Mucosa of stomach (tissue), 1 donor: ENCODE data around the gene ITGB5.
"Not testable (repeated sequence)": the region's sequence is repeated elsewhere in the genome, so short reads cannot be mapped to it uniquely, and the experiment has no call there.

Source experiments
- H3K27me3 ChIP-seq: one replicate; pipeline ENCODE4 v1.7.0; 2013; ENCODE audit warnings: mild to moderate bottlenecking, low read length; ENCODE audit not compliant: control insufficient read depth, insufficient read depth
- H3K36me3 ChIP-seq: one replicate; pipeline ENCODE4 v1.7.0; 2013; ENCODE audit warnings: low read length; ENCODE audit not compliant: control insufficient read depth, insufficient read depth
- H3K4me1 ChIP-seq: one replicate; pipeline ENCODE4 v1.7.0; 2013; ENCODE audit warnings: mild to moderate bottlenecking, low read length; ENCODE audit not compliant: control insufficient read depth, insufficient read depth
- H3K4me3 ChIP-seq: one replicate; pipeline ENCODE4 v1.7.0; 2013; ENCODE audit warnings: low read length
- H3K9ac ChIP-seq: one replicate; pipeline ENCODE4 v1.7.0; 2013; ENCODE audit warnings: mild to moderate bottlenecking, low read length, moderate library complexity
- H3K9me3 ChIP-seq: one replicate; pipeline ENCODE4 v1.7.0; 2013; ENCODE audit warnings: mild to moderate bottlenecking, low read length, moderate library complexity; ENCODE audit not compliant: control insufficient read depth
- donor health status: Pancreatic carcinoma.

ITGB5 gene

DNA sequence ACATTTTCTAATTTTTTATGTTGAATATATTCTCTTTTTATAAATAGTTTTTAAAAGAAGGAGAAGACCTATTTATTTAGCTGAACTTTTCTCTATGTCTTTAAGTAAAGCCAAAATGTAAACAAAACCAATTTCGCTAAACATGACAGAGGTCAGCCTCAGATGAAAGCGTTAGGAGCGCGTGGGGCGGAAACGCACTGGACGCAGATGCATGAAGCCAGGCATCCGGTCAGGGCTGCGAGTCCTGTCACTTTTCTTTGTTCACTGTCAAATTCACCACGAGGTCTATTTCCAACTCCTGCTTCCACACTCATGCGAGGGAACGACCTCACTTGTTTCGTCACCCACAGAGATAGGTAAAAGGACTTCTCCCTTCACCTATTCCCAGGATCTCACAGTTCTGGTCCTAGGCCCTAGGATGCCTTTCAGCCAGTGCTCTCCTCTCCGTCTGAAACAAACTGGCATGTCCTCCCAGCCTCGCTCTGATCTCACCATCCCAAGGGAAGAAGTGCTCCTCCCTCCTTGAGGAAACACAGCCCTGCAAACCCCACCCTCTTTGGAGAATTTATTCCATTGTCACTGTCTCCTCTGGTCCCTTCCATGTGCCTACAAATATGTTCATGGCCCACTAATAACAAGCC is 57.9 kb downstream of the ITGB5 start:
- Histone ChIP-seq H3K4me3 (no peak overlapping the region), H3K9ac (no peak overlapping the region), H3K9me3 (no peaks in the 10 kb centered on the region), H3K4me1 (peaks cover 34% of the 10 kb centered on the region), H3K27me3 (no peaks in the 10 kb centered on the region), H3K36me3 (no peaks in the 10 kb centered on the region)

DNA sequence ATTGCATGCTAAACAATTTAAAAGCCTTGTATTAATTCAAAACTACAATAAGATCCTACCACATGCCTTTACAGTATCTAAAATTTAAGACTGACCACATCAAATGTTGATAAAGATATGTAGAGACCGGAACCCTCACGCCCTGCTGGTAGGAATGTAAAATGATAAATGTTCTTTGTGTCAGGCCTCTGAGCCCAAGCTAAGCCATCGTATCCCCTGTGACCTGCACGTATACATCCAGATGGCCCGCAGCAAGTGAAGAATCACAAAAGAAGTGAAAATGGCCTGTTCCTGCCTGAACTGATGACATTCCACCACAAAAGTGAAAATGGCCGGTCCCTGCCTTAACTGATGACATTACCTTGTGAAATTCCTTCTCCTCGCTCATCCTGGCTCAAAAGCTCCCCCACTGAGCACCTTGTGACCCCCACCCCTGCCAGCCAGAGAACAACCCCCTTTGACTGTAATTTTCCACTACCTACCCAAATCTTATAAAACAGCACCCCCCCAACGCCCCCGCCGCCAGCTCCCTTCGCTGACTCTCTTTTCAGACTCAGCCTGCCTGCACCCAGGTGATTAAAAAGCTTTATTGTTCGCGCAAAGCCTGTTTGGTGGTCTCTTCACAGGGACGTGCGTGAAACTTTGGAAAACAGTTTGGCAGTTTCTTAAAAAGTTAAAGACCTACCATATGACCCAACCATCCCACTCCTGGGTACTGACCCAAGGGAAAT is 59.5 kb downstream of the ITGB5 start:
- not testable (repeated sequence) for H3K27me3 ChIP-seq, H3K4me3 ChIP-seq, H3K9ac ChIP-seq, H3K9me3 ChIP-seq, H3K36me3 ChIP-seq
- peaks cover 24% of the 10 kb centered on the region for H3K4me1 ChIP-seq

- Histone ChIP-seq H3K9me3 (no peaks in the 10 kb centered on the region), H3K4me3 (no peak overlapping the region), H3K36me3 (no peaks in the 10 kb centered on the region), H3K27me3 (no peaks in the 10 kb centered on the region), H3K9ac (no peak overlapping the region), H3K4me1 (peaks cover 24% of the 10 kb centered on the region)
Observed at GRCh38 chr3:124826703-124827102, 60.5 kb downstream of the ITGB5 start.

- Histone ChIP-seq H3K4me1 (peaks cover 16% of the 10 kb centered on the region), H3K36me3 (peaks cover 5% of the 10 kb centered on the region), H3K9ac (no peak overlapping the region), H3K4me3 (no peak overlapping the region), H3K9me3 (no peaks in the 10 kb centered on the region), H3K27me3 (no peaks in the 10 kb centered on the region)
Observed at GRCh38 chr3:124824286-124824915, 62.8 kb downstream of the ITGB5 start.

GRCh38 chr3:124823648-124824047 is 63.5 kb downstream of the ITGB5 start:
- H3K36me3 ChIP-seq: peaks cover 5% of the 10 kb centered on the region
- no peaks in the 10 kb centered on the region for H3K27me3 ChIP-seq
- H3K9me3 ChIP-seq: no peaks in the 10 kb centered on the region
- peaks cover 20% of the 10 kb centered on the region for H3K4me1 ChIP-seq
- no peak overlapping the region for H3K4me3 ChIP-seq
- H3K9ac ChIP-seq: no peak overlapping the region

GRCh38 chr3:124823206-124823605 is 64.0 kb downstream of the ITGB5 start:
- H3K27me3 ChIP-seq: no peaks in the 10 kb centered on the region
- peaks cover 5% of the 10 kb centered on the region for H3K36me3 ChIP-seq
- no peak overlapping the region for H3K9ac ChIP-seq
- H3K4me1 ChIP-seq: peaks cover 23% of the 10 kb centered on the region
- no peaks in the 10 kb centered on the region for H3K9me3 ChIP-seq
- no peak overlapping the region for H3K4me3 ChIP-seq

DNA sequence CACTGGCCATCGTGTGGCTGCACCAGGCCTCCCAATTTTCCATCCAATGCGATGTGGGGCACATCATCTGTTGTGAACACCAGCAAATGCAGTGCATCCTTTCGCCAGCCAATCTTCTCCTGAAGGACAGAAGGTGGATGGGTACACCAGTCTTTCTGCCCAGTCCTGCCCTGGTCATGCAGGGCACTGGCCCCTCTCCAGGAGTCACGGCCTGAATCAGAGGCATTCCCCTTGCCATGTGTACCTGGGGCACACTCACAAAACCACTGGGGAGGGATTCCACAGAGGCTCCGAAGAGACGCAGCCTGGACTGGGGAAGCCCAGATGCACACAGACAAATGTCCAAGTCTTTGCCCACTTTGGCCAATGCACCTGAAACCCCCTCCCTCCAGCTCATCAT is 65.8 kb downstream of the ITGB5 start:
- H3K27me3 ChIP-seq: no peaks in the 10 kb centered on the region
- peaks cover 10% of the 10 kb centered on the region for H3K4me1 ChIP-seq
- H3K9me3 ChIP-seq: no peaks in the 10 kb centered on the region
- no peak overlapping the region for H3K9ac ChIP-seq
- peaks cover 5% of the 10 kb centered on the region for H3K36me3 ChIP-seq
- no peak overlapping the region for H3K4me3 ChIP-seq

DNA sequence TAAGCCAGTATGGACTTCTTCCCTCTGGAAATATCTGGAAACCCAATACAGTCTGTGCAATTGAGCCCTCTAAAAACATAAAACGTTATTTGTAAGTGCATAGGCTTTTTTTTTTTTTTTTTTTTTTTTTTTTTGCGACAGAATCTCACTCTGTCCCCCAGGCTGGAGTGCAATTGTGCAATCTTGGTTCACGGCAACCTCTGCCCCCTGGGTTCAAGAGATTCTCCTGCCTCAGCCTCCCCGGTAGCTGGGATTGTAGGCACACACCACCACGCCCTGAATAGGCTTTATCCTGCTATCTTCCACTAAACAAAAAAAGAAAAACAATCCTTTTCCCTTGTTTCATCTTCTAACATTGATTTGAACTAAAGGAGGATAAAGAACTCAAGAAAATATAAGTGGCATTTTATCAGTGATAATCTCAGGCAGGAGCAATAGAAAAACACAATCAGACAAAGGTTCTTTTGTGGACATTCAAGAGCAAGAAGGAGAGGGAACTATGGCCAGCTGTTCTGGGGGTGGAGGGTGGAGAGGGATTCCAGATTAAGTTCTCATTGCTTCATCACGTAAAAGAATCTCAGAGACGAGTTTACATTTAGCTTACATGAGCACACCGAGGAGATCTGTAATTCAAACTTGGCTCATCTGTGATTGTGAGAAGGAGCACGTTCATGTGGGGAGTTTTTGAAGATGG is 68.6 kb downstream of the ITGB5 start:
- H3K4me3 ChIP-seq: no peak overlapping the region
- no peaks in the 10 kb centered on the region for H3K9me3 ChIP-seq
- H3K27me3 ChIP-seq: no peaks in the 10 kb centered on the region
- peaks cover 5% of the 10 kb centered on the region for H3K36me3 ChIP-seq
- peaks cover 26% of the 10 kb centered on the region for H3K4me1 ChIP-seq
- H3K9ac ChIP-seq: no peak overlapping the region

DNA sequence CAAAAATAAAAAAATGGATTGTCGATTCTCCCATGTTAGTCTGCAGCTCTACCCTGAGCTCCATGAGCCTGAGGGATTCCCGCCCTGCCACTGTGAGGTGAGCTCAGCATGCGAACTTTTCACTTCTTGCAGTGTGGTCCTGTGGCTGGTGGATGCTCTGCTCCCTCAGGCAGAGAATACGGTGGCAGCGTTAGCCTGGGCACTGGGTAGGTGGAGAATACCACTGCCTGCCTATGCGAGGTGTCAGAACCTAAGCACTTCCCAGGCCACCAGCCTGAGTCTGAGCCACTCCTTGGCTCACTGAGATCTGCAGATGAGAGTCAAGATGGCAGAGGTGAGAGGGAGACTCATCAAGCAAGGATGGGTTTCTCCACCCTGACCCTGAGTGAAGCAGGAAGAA is 70.1 kb downstream of the ITGB5 start:
- H3K9ac ChIP-seq: no peak overlapping the region
- H3K9me3 ChIP-seq: no peaks in the 10 kb centered on the region
- no peaks in the 10 kb centered on the region for H3K27me3 ChIP-seq
- H3K36me3 ChIP-seq: peaks cover 5% of the 10 kb centered on the region
- H3K4me3 ChIP-seq: no peak overlapping the region
- peaks cover 41% of the 10 kb centered on the region for H3K4me1 ChIP-seq

DNA sequence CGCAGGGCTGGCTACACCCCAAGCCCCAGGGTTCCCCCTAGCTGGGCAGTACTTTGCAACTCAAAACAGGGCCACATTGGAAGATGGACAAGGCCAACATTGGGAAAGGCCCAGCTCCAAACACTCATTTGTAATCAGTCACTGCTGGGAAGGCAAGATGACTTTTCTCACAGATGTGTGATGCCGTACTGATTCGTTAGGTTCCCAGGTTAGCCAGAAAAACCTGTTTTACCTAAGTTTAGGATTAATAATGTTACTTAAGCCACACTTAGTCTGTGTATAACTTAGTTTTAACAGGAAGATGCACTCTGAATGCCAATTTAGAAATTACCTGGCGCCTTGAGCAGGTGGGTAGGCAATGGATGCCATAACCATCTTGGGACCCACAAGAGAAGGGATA is 71.0 kb downstream of the ITGB5 start:
- no peak overlapping the region for H3K9ac ChIP-seq
- peaks cover 3% of the 10 kb centered on the region for H3K36me3 ChIP-seq
- H3K27me3 ChIP-seq: no peaks in the 10 kb centered on the region
- H3K4me3 ChIP-seq: no peak overlapping the region
- H3K9me3 ChIP-seq: no peaks in the 10 kb centered on the region
- H3K4me1 ChIP-seq: peaks cover 50% of the 10 kb centered on the region

DNA sequence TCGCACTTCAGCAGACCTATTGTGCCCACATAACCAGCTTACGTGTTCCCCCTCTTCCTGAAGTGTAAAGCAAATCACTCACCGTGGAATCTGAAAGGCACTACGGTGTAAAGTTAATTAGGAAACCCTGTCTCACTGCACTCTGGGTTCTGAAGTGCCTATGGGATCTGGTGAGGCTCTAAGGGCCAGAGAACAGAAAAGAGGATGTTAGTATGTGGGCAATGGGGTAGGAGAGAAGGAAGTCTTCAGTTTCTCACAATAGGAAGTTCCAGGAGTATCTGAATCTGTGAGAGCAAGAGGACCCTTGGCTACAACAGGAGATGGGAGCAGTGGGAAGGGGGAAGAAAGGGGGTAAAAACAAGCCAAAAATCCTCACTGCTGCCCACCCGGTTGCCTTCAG is 71.4 kb downstream of the ITGB5 start:
- Histone ChIP-seq H3K9ac (no peak overlapping the region), H3K9me3 (no peaks in the 10 kb centered on the region), H3K27me3 (no peaks in the 10 kb centered on the region), H3K36me3 (no peaks in the 10 kb centered on the region), H3K4me3 (no peak overlapping the region), H3K4me1 (peaks cover 50% of the 10 kb centered on the region)
